GM19468 (cell line): ENCODE data around the gene OR9A2.

Experiments used
- ATAC-seq: cut with Tn5 transposase; IDR thresholded peaks from one replicate; pipeline ENCODE4 v1.9.1; 2021; ENCODE audit warnings: mild to moderate bottlenecking, moderate library complexity, moderate number of reproducible peaks; ENCODE audit not compliant: unreplicated experiment; ENCODE audit errors: extremely low read depth

OR9A2 gene

DNA sequence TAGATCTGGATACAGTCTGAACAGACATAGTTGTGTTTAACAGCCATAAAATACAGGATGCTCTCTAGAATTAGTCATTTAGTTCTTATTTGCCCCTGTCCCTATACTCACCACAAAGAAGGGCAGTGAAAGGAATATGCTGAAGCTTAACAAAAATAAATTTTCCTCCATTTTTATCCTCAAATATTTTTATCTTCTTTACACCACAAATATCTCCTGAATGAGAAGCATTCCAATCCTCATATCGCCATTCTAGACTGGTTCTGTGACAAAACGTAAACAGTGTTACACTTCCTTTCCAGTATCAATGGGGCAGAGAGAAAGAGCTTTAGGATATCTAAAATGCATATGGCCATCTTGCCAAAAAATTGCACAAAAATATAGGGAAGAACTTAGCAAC is 1.6 kb downstream of the OR9A2 start:
- ATAC-seq, result no peak

DNA sequence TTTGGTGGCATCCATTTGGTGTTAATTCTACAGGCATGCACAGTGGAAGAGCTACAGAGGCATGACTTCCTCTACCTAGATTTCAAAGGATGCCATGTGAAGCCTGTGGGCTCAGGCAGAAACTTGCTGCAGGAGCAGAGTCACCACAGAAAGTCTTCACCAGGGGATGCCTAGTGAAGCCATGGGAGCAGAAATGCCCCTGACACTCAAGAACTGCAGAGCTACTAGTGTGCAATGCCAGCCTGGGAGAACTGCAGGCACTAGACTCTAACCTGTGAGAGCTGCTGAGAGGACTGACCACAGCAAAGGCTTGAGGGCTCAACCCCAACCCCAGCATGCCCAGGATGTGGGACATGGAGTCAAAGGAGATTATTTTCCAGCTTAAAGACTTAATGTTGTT is 3.9 kb downstream of the OR9A2 start:
- ATAC-seq, result no peak

DNA sequence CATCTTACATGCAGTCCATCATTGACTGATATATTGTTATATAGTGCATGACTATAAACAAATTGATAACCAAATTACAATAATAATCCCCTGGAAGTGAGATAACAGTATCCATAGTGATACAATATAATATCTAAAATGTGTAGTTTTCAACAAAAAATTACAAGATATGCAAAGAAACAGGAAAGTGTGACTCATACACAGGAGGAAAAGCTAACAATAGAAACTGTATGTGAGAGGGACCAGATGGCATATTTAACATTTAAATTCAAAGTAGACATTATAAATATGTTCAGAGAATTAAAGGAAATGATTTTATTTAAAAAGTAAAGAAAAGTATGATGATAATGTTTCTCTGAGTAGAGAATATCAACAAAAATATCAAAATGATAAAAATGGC is 8.0 kb downstream of the OR9A2 start:
- no peak for ATAC-seq

DNA sequence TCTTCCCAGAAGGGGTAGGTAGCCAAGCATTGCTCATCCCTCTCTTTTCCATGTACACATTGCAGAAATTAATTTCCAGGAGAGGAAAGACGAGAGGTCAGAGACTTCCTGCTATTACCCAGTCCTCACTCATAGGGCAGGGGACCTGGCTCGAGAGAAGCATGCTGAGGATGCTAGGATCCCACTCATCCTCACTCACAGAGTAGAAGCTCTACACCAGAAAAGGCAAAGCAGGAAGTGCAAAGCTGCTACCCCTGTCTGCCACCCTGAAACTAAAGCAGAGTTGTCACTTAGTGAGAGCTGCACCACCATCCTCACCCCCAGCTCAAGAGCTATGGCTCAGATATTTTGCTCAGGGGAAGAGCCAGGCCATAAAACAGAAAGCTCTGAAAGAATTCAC is 9.9 kb downstream of the OR9A2 start:
- ATAC-seq, result no peak

DNA sequence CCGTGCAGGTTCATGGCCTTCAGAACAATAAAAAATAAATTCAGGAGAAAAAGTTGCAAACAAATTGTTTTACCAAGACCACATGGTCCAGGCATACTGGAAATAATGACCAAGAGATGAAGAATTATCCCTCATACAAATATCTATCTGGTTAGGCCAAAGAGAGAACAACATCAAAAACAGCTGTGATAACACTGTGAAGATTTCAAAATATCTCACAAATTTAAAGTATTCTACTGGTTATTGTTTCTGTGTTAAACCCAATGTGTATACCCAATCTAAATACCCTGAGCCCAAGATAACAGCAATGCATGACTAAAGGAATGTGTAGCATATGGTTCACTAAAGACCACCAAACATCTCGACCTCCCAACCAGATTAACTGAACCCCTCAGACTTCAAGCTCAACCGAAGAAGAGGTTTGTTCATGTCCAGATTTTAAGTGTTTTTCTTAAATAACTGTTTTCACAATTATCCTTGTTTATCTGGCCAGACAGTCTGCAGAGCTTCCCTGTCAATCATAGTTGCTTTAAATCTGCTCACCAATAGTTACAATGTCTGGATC is 10.9 kb downstream of the OR9A2 start:
- no peak for ATAC-seq

DNA sequence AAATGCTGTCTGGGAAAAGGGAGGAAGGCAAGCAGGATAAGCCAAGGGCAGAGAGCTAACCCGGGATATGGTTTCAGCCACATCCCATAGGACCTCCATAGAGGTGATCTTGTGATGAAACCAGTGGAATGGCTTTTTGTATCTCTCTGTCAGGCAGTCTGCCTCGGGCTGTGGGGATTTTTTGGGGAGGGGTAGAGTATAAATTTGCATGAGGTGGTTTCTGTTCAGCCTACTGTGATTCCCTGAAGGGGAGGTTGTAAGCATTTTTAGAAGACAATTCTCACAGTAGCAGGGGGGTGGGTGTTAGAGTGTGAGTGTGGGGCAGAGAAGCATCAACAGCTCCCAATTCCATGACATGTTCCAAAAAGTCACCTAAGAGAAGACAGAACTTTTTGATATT is 11.8 kb downstream of the OR9A2 start:
- no peak for ATAC-seq

DNA sequence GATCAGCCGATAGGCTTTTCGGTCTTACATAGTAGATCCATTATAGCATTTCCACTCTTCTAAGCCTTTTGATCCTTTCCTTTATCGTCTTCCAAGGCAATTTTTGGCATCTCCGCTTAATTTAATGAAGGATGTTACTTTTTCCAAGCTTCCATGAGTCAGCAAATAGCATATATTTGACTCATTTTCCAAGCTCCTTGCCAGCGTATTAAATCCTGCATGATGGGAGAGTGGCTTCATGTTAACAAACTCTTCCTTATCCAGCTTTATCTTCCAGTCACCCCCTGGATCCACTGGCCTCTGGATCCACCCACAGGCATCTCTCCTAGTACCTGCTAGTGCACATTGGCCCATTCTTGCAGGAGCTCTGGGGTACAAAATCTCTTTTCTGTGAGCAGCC is 13.0 kb downstream of the OR9A2 start:
- no peak for ATAC-seq

DNA sequence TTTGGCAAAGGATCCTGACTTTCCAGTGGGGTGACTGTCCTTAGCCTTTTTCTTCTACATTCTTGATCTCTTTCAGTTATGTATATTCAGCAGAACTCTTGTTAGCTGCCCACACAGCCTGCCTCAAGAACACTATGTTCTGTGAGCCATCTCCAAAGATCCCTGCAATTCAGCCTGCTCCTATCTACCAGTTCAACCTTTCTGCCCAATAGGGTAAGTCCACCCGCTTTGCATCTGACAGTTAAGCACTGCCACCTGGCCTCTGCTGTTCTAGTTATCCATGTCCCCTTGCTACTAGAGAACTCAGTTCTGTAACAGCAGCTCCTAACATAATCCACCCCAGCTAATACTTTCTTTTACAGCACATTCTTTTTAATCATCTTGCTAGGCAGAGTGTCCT is 13.5 kb downstream of the OR9A2 start:
- no peak for ATAC-seq

DNA sequence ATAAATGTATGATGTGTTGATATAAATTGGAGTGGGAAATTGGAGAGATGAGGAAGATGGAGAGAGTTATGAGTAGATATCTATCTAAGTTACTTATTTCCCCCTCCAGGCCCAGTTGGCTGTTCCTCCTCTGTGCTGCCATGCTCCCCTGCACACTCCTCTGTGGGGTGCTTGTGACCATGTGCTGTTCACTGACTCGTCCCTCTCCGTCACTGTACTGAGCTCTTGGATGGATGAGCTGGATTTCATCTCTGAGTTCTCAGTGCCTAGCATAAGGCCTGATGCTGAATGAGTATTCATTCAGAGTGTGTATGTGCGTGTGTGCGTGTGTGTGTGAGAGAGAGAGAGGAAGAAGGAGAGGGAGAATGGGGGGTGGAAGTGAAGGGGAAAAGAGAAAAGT is 14.5 kb downstream of the OR9A2 start:
- ATAC-seq, result no peak

DNA sequence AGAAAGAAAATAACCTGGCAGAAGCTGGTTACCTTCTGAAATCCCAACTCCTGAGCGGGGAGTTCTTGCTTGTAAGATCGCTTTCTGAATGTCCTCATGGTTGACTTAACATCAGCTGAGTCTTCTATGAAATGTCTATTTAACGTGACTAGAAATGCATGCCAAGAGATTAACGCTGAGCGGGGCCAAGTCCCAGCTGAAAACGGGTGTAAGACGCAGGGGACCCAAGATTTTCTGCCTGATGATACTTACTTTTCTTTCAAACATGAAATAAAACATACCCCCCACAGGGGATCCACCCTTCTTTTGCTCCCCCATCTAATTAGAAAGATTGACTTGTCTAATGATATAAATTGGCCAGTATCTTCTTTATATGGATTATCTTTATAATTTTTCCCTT is 14.9 kb downstream of the OR9A2 start:
- no peak for ATAC-seq

DNA sequence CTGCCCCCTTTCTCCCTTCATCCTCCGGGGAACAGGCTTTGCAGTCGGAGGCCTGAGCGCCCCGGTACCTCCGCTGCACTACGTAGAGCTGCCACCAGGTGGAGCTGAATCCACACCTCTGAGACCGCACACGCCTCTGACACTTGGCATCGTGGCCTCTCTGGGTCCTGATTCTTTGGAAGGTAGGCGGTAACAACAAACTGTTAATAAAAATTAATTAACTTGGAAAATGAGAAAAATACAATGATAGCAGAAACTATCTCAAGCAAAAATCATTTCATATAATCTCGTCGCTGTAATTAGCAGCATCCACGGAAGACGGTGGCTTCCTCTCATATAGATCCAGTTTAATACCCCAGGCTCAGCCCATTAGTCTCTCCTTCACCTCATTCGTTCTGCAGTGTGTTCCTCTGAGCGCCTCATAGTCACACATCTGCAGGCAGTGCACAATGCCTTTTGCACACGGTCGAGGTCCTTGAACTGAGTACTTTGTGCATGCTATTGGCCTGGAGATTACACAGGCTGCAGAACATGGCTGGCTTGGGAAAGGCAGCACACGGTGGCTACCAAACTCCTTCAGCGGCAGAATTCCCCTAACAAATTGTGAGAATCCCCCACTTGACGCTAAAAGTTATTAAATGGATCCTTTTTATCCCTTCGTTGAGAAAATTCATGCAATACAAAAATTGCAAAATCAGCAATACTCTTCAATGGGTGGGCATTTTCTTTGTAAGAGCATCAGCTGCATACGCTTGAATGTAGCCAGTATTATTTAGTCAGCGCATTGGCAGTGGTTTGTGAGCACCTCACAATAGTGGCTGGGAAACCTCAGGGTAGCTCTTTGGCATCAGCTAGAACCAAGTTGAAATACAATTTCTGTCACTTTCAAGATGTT is 18.7 kb downstream of the OR9A2 start:
- ATAC-seq, result peak; percentile 86

DNA sequence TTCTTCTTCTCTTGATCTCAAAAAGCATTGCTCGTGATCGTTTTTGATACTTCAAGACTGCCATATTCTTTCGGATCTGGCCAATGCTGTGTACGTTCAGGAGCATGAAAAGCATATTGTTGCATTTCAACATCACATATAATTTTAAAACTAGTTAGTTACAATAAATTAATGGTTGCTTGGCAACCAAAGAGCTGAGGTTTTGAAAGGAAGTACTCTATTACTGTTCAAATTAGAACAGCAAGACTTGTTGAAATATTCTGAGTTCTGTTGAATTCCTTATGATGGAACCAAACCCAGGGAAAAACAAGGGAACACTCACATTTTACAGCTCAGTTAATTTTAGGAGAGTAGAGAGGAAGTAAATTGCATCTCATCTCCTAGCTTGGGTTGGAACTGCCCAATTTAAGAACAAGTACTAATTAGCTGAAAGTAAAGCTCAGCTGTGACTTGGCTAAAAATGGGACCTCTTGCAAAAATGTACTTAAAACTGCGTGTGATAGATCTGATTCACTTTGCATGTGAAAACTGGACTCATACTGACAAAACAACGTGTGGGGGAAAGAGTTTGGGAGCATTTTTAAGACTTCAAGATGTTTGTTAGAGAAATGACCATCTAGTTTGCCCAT is 21.2 kb downstream of the OR9A2 start:
- ATAC-seq, result no peak

DNA sequence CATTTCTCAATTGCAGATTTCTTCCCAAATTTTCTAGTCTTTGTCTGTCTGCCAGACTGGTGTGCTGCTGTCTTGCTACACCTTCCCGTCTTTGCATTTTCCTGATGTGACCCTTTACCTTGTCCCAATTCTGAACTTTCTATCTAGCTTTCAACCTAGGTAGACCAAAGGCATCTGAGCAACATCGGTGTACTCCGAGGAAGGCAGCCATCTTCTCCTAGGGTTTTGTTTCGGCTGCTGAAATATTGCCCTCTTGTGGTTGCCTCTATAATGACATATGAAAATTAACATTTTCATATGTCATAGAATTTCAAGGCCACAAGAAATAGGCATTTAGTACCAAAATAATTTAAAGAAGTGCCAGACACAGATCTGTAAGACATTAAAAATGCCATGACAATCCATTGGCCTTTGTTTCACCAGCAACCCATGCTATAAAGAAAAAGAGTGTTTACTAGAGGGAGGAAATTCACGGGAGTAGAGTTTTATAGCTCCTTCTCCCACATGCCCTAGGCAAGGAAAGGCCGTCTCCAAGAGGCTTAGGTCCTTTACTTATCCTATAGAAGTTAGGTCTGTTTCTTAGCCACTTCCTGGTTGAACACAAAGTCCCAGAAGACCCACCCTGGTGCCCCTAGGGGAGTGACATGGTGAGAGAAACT is 23.4 kb downstream of the OR9A2 start:
- peak; percentile 28 for ATAC-seq

DNA sequence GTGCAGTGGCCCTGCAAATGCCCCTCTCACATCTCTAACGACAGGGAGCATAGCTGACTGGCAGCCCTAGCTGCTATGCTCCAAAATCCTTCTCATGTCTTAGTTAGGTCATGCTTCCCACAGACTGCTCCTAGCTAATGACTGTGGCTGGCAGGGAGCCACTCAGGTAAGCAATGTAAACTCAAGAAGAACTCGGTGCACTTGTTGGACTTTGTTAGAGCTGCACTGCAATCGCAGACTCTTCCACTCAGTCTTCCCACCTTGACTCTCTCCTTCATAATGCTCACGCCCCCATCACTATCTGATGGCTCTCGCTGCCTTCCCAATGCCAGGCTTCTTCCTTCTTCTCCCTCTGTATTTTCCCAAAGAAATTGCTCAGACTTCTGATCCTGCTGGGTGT is 24.0 kb downstream of the OR9A2 start:
- no peak for ATAC-seq

DNA sequence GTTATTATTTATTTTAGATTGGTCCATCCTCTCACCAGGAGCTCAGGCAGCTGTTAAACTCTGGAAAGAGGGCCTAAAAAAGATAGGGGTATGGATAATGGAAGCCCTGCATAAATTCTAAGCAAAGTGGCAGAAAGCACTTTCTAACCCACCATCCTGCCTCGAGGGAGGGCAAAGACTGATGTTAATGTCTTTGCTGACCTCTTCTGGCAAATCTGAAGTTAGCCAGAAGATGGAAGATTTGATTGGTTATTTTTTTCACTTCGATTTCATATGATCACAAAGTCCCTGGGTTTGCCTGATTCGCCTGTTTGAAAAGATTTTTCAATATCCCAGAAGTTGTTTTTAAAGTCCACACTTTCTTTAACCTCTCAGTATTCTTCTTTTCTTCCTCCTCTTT is 24.8 kb downstream of the OR9A2 start:
- no peak for ATAC-seq

DNA sequence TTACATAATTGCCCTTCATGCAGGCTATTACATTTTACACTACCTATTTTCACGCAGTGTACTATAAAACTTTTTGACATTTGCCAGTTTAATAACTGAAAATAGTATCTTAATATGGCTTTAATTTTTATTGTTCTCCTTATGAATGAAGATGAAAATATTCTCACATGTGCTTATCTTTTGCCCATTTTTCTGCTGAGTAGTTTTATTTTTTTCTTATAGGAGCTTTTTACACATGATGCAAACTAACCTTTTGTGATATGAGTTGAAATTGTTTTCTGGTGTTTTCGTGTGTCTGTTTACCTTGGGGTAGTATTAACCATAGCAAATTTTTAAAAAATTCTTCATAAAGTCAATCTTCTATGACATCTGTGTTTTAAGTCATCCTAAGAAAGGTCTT is 26.3 kb downstream of the OR9A2 start:
- no peak for ATAC-seq

DNA sequence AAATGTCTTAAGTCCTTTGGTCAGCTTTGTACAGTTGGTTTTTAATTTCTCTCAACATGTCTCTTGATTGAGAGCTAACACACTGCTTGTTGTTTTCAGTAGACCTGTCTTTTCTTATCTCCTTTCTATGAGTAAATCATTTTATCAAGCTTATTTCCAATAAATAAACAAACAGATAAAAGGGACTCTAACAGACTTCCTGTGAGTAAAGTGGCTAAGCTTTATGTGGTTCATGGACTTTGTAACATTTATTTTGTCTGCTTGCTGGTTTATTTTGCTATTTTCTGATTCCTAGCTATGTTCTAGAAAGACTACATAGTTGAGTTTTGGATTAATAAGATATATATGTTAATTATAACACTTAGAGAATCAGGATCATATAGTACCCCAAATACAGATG is 27.1 kb downstream of the OR9A2 start:
- ATAC-seq, result no peak

DNA sequence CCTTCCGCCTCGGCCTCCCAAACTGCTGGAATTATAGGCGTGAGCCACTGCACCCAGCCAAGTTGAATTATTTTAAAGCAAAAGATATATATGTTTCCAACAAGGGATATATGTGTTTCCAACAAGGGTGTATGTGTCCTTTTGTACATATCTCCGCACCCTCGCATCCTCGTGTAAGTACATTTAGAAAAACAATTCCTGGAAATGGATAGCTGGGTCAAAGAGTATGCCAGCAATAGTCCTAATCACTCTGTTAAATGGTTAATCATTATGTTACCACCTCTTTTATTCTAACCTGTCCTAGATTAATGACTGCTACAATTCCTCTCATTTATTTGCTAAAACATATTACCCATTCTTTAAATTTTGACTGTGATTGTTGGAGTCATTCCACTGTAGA is 28.0 kb downstream of the OR9A2 start:
- no peak for ATAC-seq

DNA sequence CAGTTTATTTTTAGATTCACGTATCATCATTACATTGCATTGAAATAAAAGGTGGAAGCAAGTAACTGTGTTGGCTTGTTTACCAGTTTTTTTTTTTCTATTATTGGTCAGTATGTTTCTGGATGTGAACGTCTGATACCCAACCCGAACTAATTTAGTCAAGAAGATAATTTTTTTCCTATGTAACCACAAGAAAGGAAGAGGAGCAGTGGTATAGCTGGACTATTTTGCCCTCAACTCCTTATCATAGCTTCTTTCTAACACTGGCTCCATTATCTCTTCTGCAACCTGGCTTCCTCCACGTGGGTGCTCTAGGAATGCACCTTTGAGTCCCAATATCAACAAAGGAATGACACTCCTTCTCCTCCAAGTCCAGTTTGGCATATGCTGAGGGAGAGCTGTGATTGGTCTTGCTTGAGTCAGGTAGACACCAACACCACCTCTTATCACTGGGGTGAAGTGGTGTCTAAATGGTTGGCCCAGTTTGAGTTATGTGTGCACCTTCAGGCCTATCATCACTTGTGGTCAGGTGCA is 29.4 kb downstream of the OR9A2 start:
- ATAC-seq, result no peak

DNA sequence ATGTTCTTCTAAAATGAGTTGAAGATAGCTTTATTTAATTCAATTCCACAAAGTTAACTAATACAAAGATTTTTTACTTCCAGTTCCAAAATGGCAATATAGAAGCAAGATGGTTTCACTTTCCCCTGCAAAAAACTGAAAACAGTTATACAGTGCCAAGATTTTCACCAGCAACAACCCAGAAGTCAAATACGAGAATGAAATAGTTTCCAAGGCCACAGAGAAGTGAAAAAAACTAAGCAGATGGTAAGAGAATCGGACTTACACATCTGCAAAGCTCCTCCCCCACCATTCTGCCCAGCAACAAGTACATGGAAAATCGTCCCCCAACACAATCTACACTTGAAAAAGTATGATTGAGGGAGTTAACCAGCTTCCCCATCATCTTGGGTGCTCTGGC is 34.5 kb downstream of the OR9A2 start:
- no peak for ATAC-seq

DNA sequence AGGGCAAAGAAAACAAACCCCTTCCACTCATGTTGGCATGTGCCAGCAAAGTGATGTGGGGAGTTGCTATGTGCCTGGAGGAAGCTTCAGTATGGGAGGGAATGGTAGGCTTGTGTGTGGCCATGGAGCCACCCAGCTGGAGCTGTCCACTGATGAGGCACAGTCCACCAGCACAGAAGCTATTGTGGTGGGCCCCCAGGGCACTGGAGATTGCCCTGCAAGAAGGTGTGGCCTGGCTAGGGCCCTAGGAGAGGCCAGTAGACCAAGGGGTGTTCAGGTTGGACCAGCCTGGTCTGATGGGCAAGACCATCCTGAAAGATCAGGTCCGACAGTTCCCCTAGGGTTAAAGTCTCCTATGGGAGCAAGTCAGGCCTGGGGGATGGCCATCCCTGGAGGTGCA is 42.6 kb downstream of the OR9A2 start:
- ATAC-seq, result no peak
